Lower leg skin (tissue), 3 donors: Measurements from ENCODE around the gene DAPP1.

Source experiments
- POLR2A ChIP-seq, 2 donors: fragments of 450-650 bp; IDR thresholded peaks; one replicate each; pipeline ENCODE4 v1.6.1; 2016 to 2017; ENCODE audit warnings: antibody characterized with exemption in 2 of 2, mild to moderate bottlenecking in 1 of 2, moderate library complexity in 1 of 2
- TF ChIP-seq, protein P1 (sequence below), 3 donors: fragments of 450-650 bp; IDR thresholded peaks; one replicate each; pipeline ENCODE4 v1.5.1; 2016; ENCODE audit warnings: antibody characterized with exemption in 3 of 3, mild to moderate bottlenecking in 3 of 3, moderate library complexity in 2 of 3

DNA sequence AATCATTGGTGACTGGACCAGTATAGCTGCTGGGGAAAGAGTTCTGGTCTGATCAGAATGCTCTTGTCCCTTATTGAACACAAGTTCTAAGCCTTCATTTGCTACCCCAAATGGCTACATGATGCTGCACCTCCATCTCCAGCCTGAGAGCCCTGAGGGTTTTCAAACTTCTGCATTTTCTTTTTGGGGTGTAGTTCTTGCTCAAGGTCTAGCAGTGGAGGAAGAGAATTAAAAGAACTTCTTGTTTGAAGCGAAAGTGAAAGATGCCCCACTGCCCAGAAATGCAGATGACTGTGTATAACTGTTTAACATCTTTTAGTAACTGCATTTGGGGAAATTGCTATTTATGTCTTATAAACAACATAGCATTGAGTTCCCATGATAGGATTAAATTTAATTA is 39.1 kb downstream of the DAPP1 start:
- TF ChIP-seq, protein P1, sequence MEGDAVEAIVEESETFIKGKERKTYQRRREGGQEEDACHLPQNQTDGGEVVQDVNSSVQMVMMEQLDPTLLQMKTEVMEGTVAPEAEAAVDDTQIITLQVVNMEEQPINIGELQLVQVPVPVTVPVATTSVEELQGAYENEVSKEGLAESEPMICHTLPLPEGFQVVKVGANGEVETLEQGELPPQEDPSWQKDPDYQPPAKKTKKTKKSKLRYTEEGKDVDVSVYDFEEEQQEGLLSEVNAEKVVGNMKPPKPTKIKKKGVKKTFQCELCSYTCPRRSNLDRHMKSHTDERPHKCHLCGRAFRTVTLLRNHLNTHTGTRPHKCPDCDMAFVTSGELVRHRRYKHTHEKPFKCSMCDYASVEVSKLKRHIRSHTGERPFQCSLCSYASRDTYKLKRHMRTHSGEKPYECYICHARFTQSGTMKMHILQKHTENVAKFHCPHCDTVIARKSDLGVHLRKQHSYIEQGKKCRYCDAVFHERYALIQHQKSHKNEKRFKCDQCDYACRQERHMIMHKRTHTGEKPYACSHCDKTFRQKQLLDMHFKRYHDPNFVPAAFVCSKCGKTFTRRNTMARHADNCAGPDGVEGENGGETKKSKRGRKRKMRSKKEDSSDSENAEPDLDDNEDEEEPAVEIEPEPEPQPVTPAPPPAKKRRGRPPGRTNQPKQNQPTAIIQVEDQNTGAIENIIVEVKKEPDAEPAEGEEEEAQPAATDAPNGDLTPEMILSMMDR (IDR thresholded peaks at IDR 0.05): no peak
- no peak for TF ChIP-seq POLR2A (IDR thresholded peaks at IDR 0.05)
